ENCODE measurements around the gene SUSD4. TPM values are rescaled to one million over a fixed set of nuclear protein-coding genes. Genes with fewer than 3 reads are reported as not detected.

Gene SUSD4
- total RNA-seq, 1 experiment from 2014 or later, result 7.2 TPM

GRCh38 chr1:223340637-223341036 lies 23.3 kb downstream of the SUSD4 start:
- Mint-ChIP-seq H3K9me3 (ENCODE audit: low read depth, unreplicated experiment) (no peaks in the 10 kb centered on the region), H3K4me1 (ENCODE audit: low read depth, unreplicated experiment) (no peaks in the 10 kb centered on the region), H3K36me3 (ENCODE audit: insufficient read depth, unreplicated experiment) (no peaks in the 10 kb centered on the region), H3K4me3 (ENCODE audit: low read depth, unreplicated experiment) (no peak overlapping the region), H3K27ac (ENCODE audit: unreplicated experiment) (no peak overlapping the region), H3K27me3 (ENCODE audit: unreplicated experiment) (peaks cover 62% of the 10 kb centered on the region)
- TF ChIP-seq CTCF (IDR thresholded peaks at IDR 0.05; ENCODE audit: unreplicated experiment), result no peak
- CTCF ChIA-PET, result no interaction called here
- intact Hi-C loops (cut with micrococcal nuclease; ENCODE audit: unreplicated experiment), result no loop called here
- no TSS peak for BruUV-seq (replicated peaks)
- DNase-seq, result no peak

- Mint-ChIP-seq H3K27me3 (ENCODE audit: unreplicated experiment) (peaks cover 70% of the 10 kb centered on the region), H3K36me3 (ENCODE audit: insufficient read depth, unreplicated experiment) (no peaks in the 10 kb centered on the region), H3K9me3 (ENCODE audit: low read depth, unreplicated experiment) (peaks cover 3% of the 10 kb centered on the region), H3K4me3 (ENCODE audit: low read depth, unreplicated experiment) (no peak overlapping the region), H3K27ac (ENCODE audit: unreplicated experiment) (no peak overlapping the region), H3K4me1 (ENCODE audit: low read depth, unreplicated experiment) (no peaks in the 10 kb centered on the region)
- TF ChIP-seq CTCF (IDR thresholded peaks at IDR 0.05; ENCODE audit: unreplicated experiment), result no peak
- intact Hi-C loops (cut with micrococcal nuclease; ENCODE audit: unreplicated experiment), result no loop called here
- CTCF ChIA-PET, result no interaction called here
- no peak for DNase-seq
- BruUV-seq (replicated peaks), result no TSS peak
Measured at GRCh38 chr1:223339861-223340260, 24.1 kb downstream of the SUSD4 start.

GRCh38 chr1:223338811-223339746 lies 24.9 kb downstream of the SUSD4 start:
- Mint-ChIP-seq H3K4me1 (ENCODE audit: low read depth, unreplicated experiment) (no peaks in the 10 kb centered on the region), H3K27me3 (ENCODE audit: unreplicated experiment) (peaks cover 75% of the 10 kb centered on the region), H3K27ac (ENCODE audit: unreplicated experiment) (no peak overlapping the region), H3K36me3 (ENCODE audit: insufficient read depth, unreplicated experiment) (no peaks in the 10 kb centered on the region), H3K9me3 (ENCODE audit: low read depth, unreplicated experiment) (peaks cover 3% of the 10 kb centered on the region), H3K4me3 (ENCODE audit: low read depth, unreplicated experiment) (no peak overlapping the region)
- TF ChIP-seq CTCF (IDR thresholded peaks at IDR 0.05; ENCODE audit: unreplicated experiment), result no peak
- BruUV-seq (replicated peaks), result no TSS peak
- CTCF ChIA-PET, result no interaction called here
- DNase-seq, result no peak
- intact Hi-C loops (cut with micrococcal nuclease; ENCODE audit: unreplicated experiment), result no loop called here

GRCh38 chr1:223337174-223337869 lies 26.7 kb downstream of the SUSD4 start:
- CTCF ChIA-PET, result interaction anchor here (0.5 kb wide), 1 partner anchor 272 kb away, joined by 3 read pairs; no protein-coding TSS in a partner anchor
- Mint-ChIP-seq H3K27me3 (ENCODE audit: unreplicated experiment) (peaks cover 74% of the 10 kb centered on the region), H3K4me3 (ENCODE audit: low read depth, unreplicated experiment) (no peak overlapping the region), H3K36me3 (ENCODE audit: insufficient read depth, unreplicated experiment) (no peaks in the 10 kb centered on the region), H3K9me3 (ENCODE audit: low read depth, unreplicated experiment) (peaks cover 3% of the 10 kb centered on the region), H3K4me1 (ENCODE audit: low read depth, unreplicated experiment) (no peaks in the 10 kb centered on the region), H3K27ac (ENCODE audit: unreplicated experiment) (no peak overlapping the region)
- DNase-seq, result no peak
- TF ChIP-seq CTCF (IDR thresholded peaks at IDR 0.05; ENCODE audit: unreplicated experiment), result no peak
- intact Hi-C loops (cut with micrococcal nuclease; ENCODE audit: unreplicated experiment), result no loop called here
- no TSS peak for BruUV-seq (replicated peaks)
